ENCODE data around the gene CAPN9.
"Not testable (repeated sequence)": the region's sequence is repeated elsewhere in the genome, so short reads cannot be mapped to it uniquely, and the experiment has no call there.

CAPN9 gene

GRCh38 chr1:230766318-230766717 is 19.1 kb downstream of the CAPN9 start:
- DNase-seq (ENCODE audit: insufficient read length) (no peak), FAIRE-seq (no peak)
- no peak for TF ChIP-seq POLR2A (IDR thresholded peaks at IDR 0.05; ENCODE audit: low read depth, low read length)
- TF ChIP-seq POLR2AphosphoS5 (IDR thresholded peaks at IDR 0.05; ENCODE audit: low read depth, low read length) = no peak
- TF ChIP-seq TAF1 (IDR thresholded peaks at IDR 0.05; ENCODE audit: borderline replicate concordance, low read depth, low read length) = no peak

GRCh38 chr1:230767859-230768612 is 20.8 kb downstream of the CAPN9 start:
- DNase-seq (ENCODE audit: insufficient read length); FAIRE-seq: not testable (repeated sequence)

GRCh38 chr1:230768903-230769570 is 21.8 kb downstream of the CAPN9 start:
- DNase-seq (ENCODE audit: insufficient read length) (no peak), FAIRE-seq (no peak)
- TF ChIP-seq POLR2A (IDR thresholded peaks at IDR 0.05; ENCODE audit: low read depth, low read length) (no peak), POLR2AphosphoS5 (IDR thresholded peaks at IDR 0.05; ENCODE audit: low read depth, low read length) (no peak), TAF1 (IDR thresholded peaks at IDR 0.05; ENCODE audit: borderline replicate concordance, low read depth, low read length) (no peak)

GRCh38 chr1:230770317-230770716 is 23.1 kb downstream of the CAPN9 start:
- DNase-seq (ENCODE audit: insufficient read length) = no peak
- no peak for FAIRE-seq
- TF ChIP-seq POLR2A (IDR thresholded peaks at IDR 0.05; ENCODE audit: low read depth, low read length) (no peak), POLR2AphosphoS5 (IDR thresholded peaks at IDR 0.05; ENCODE audit: low read depth, low read length) (no peak), TAF1 (IDR thresholded peaks at IDR 0.05; ENCODE audit: borderline replicate concordance, low read depth, low read length) (no peak)

- TF ChIP-seq POLR2A (IDR thresholded peaks at IDR 0.05; ENCODE audit: low read depth, low read length) (no peak), TAF1 (IDR thresholded peaks at IDR 0.05; ENCODE audit: borderline replicate concordance, low read depth, low read length) (no peak), POLR2AphosphoS5 (IDR thresholded peaks at IDR 0.05; ENCODE audit: low read depth, low read length) (no peak)
- FAIRE-seq = no peak
- no peak for DNase-seq (ENCODE audit: insufficient read length)
Measured at GRCh38 chr1:230771773-230772354, 24.7 kb downstream of the CAPN9 start.

- TF ChIP-seq POLR2AphosphoS5 (IDR thresholded peaks at IDR 0.05; ENCODE audit: low read depth, low read length) (no peak), TAF1 (IDR thresholded peaks at IDR 0.05; ENCODE audit: borderline replicate concordance, low read depth, low read length) (no peak), POLR2A (IDR thresholded peaks at IDR 0.05; ENCODE audit: low read depth, low read length) (no peak)
- DNase-seq (ENCODE audit: insufficient read length) (no peak), FAIRE-seq (no peak)
Measured at GRCh38 chr1:230772457-230773395, 25.5 kb downstream of the CAPN9 start.

GRCh38 chr1:230773396-230774033 is 26.3 kb downstream of the CAPN9 start:
- TF ChIP-seq POLR2AphosphoS5 (IDR thresholded peaks at IDR 0.05; ENCODE audit: low read depth, low read length) = no peak
- TF ChIP-seq POLR2A (IDR thresholded peaks at IDR 0.05; ENCODE audit: low read depth, low read length) = no peak
- TF ChIP-seq TAF1 (IDR thresholded peaks at IDR 0.05; ENCODE audit: borderline replicate concordance, low read depth, low read length) = no peak
- DNase-seq (ENCODE audit: insufficient read length) = no peak
- no peak for FAIRE-seq

- no peak for DNase-seq (ENCODE audit: insufficient read length)
- no peak for FAIRE-seq
- TF ChIP-seq POLR2AphosphoS5 (IDR thresholded peaks at IDR 0.05; ENCODE audit: low read depth, low read length) (no peak), TAF1 (IDR thresholded peaks at IDR 0.05; ENCODE audit: borderline replicate concordance, low read depth, low read length) (no peak), POLR2A (IDR thresholded peaks at IDR 0.05; ENCODE audit: low read depth, low read length) (no peak)
Measured at GRCh38 chr1:230778916-230779590, 31.9 kb downstream of the CAPN9 start.

- FAIRE-seq (no peak), DNase-seq (ENCODE audit: insufficient read length) (no peak)
- TF ChIP-seq POLR2A (IDR thresholded peaks at IDR 0.05; ENCODE audit: low read depth, low read length) (no peak), POLR2AphosphoS5 (IDR thresholded peaks at IDR 0.05; ENCODE audit: low read depth, low read length) (no peak), TAF1 (IDR thresholded peaks at IDR 0.05; ENCODE audit: borderline replicate concordance, low read depth, low read length) (no peak)
Measured at GRCh38 chr1:230781131-230781530, 33.9 kb downstream of the CAPN9 start.

GRCh38 chr1:230781594-230781993 is 34.4 kb downstream of the CAPN9 start:
- TF ChIP-seq POLR2A (IDR thresholded peaks at IDR 0.05; ENCODE audit: low read depth, low read length) = no peak
- TF ChIP-seq TAF1 (IDR thresholded peaks at IDR 0.05; ENCODE audit: borderline replicate concordance, low read depth, low read length) = no peak
- no peak for TF ChIP-seq POLR2AphosphoS5 (IDR thresholded peaks at IDR 0.05; ENCODE audit: low read depth, low read length)
- no peak for FAIRE-seq
- DNase-seq (ENCODE audit: insufficient read length) = no peak

Measured in GM12892 (cell line).